Smooth muscle cell (in vitro differentiated cells): ENCODE data around the gene SUSD2. TPM values are rescaled to one million over a fixed set of nuclear protein-coding genes. Genes with fewer than 3 reads are reported as not detected.

Experiments used
- DNase-seq: peaks from one replicate; lab custom pipeline; 2025; ENCODE audit not compliant: unreplicated experiment; lab: John Stamatoyannopoulos, UW
- H2AFZ ChIP-seq: fragments of 200-600 bp; sonication (generic); 2 replicates; pipeline ENCODE4 v1.6.0; 2016; ENCODE audit warnings: antibody characterized with exemption, low read depth, mild to moderate bottlenecking
- H3F3A ChIP-seq: fragments of 200-600 bp; sonication (generic); 2 replicates; pipeline ENCODE4 v1.6.0; 2017; ENCODE audit warnings: antibody characterized with exemption, low read depth
- H3K27ac ChIP-seq: fragments of 200-600 bp; sonication (generic); 2 replicates; pipeline ENCODE4 v1.5.1; 2016; ENCODE audit warnings: low read depth, mild to moderate bottlenecking
- H3K27me3 ChIP-seq: fragments of 200-600 bp; sonication (generic); 2 replicates; pipeline ENCODE4 v1.6.1; 2016; ENCODE audit warnings: low read depth, mild to moderate bottlenecking
- H3K36me3 ChIP-seq: fragments of 200-600 bp; sonication (generic); 2 replicates; pipeline ENCODE4 v1.5.1; 2016; ENCODE audit warnings: low read depth
- H3K4me1 ChIP-seq: fragments of 200-600 bp; sonication (generic); 2 replicates; pipeline ENCODE4 v1.5.1; 2016; ENCODE audit warnings: low read depth
- H3K4me2 ChIP-seq: fragments of 200-600 bp; sonication (generic); 2 replicates; pipeline ENCODE4 v1.6.0; 2016; ENCODE audit warnings: mild to moderate bottlenecking
- H3K4me3 ChIP-seq: fragments of 200-600 bp; sonication (generic); 2 replicates; pipeline ENCODE4 v1.5.1; 2016; ENCODE audit warnings: mild to moderate bottlenecking
- H3K79me2 ChIP-seq: fragments of 200-600 bp; sonication (generic); 2 replicates; pipeline ENCODE4 v1.6.0; 2016; ENCODE audit warnings: low read depth, mild to moderate bottlenecking
- H3K9ac ChIP-seq: fragments of 200-600 bp; sonication (generic); 2 replicates; pipeline ENCODE4 v1.6.0; 2016; ENCODE audit warnings: low read depth
- H3K9me3 ChIP-seq: fragments of 200-600 bp; sonication (generic); replicated peaks from 2 replicates; pipeline ENCODE4 v1.5.1; 2016; ENCODE audit warnings: low read depth
- H4K20me1 ChIP-seq: fragments of 200-600 bp; sonication (generic); 2 replicates; pipeline ENCODE4 v1.6.0; 2016; ENCODE audit warnings: low read depth
- CTCF ChIP-seq: fragments of 200-600 bp; sonication (generic); IDR thresholded peaks from 2 replicates; pipeline ENCODE4 v1.5.1; 2017; ENCODE audit warnings: borderline replicate concordance, mild to moderate bottlenecking, antibody characterized with exemption; ENCODE audit not compliant: insufficient read depth, poor library complexity, severe bottlenecking
- WGBS: methylation state at CpG from one replicate; pipeline ENCODE4 v1.1.7; 2016; ENCODE audit warnings: low lambda C conversion rate; 5-methylcytosine and 5-hydroxymethylcytosine counted together
- polyA plus RNA-seq: library from polyadenylated mRNA; unstranded; fragments of >200 nt; fragmentation: Nextera tagmentation; extraction: Ambion mirVana; gene quantifications from 2 replicates; pipeline ENCODE4 v1.2.1, GENCODE V29; 2016
- total RNA-seq: library from RNA; depleted of rRNA; stranded (reverse); fragments of >200 nt; gene quantifications from 2 replicates; pipeline ENCODE4 v1.2.3, GENCODE V29; 2014

SUSD2 gene
- total and polyA plus RNA-seq, 2 experiments from 2014 or later: 1.1 to 1.2 TPM

- Histone ChIP-seq H3K27me3 (no peaks in the 10 kb centered on the region), H3K27ac (no peak overlapping the region), H3K79me2 (no peaks in the 10 kb centered on the region), H3F3A (no peaks in the 10 kb centered on the region), H4K20me1 (no peaks in the 10 kb centered on the region), H3K9me3 (no peaks in the 10 kb centered on the region), H3K4me2 (no peak overlapping the region), H2AFZ (no peak overlapping the region), H3K36me3 (no peaks in the 10 kb centered on the region), H3K4me3 (no peak overlapping the region), H3K9ac (no peak overlapping the region), H3K4me1 (no peaks in the 10 kb centered on the region)
- no peak for DNase-seq
- TF ChIP-seq CTCF: no peak
- 99% methylated on average over 14 of the region's 14 CpGs for WGBS
These were observed 43.8 kb downstream of the SUSD2 start for GRCh38 chr22:24225044-24225601.

DNA sequence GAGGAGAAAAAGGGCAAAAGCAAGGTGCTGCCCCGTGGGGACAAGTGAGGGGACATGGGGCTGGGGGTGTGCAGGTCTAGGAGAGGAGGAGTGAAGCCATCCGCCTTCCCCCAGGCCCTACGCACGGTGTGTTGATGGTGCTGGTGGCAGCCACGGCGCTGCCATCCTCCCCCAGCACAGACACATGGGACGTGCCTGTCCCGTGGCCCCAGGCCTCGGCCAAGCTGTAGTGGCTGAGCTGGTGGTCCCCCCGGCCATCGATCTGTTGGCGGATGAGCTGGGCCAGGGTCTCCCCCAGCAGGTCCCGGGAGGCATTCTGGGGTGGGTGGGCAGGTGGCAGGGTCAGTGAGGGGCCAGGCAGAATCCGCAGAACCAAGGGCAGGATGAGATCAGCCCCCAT is 44.7 kb downstream of the SUSD2 start:
- Histone ChIP-seq H3K27ac (no peak overlapping the region), H3K4me3 (no peak overlapping the region), H3K9ac (no peak overlapping the region), H2AFZ (no peak overlapping the region), H3K79me2 (no peaks in the 10 kb centered on the region), H3K36me3 (no peaks in the 10 kb centered on the region), H3K4me2 (no peak overlapping the region), H3K4me1 (no peaks in the 10 kb centered on the region), H3F3A (no peaks in the 10 kb centered on the region), H4K20me1 (no peaks in the 10 kb centered on the region), H3K27me3 (no peaks in the 10 kb centered on the region), H3K9me3 (no peaks in the 10 kb centered on the region)
- no peak for DNase-seq
- WGBS: 96% methylated on average over 12 of the region's 14 CpGs
- no peak for TF ChIP-seq CTCF

DNA sequence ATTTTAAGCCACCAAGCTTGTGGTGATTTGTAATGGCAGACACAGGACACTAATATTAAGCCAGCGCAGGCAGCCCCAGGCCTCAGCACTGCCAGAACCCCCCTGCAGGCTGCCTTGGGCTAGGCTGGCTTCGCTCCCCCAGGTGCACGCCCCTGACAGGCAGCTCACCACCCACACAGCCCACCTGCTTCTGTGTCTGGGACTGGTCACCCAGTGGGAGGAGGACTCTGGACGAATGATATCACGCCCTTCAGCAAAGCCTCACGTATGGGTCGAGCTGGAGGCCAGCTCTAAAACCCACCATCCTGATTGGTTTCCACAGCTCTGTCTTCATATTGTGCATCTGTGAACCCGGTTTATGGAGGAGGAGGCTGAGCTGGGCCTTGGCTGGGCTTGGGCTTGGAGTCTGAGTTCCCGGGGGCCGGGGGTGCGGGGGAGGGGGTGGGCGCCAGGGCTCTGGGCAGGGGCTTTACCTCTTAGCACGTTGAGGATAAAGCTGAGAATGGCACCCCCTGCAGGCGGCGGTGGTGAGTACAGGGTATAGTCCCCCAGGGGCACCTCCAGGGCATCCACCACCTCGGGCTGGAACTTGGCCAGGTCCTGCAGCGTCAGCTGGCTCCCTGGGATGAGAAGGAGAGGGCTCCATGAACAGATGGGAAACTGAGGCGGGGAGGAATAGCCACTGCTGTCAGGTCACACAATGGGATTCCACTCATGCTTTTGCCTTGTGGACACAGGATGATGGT is 49.8 kb downstream of the SUSD2 start:
- Histone ChIP-seq H3K27ac (no peak overlapping the region), H3K4me1 (no peaks in the 10 kb centered on the region), H3K9me3 (no peaks in the 10 kb centered on the region), H3F3A (no peaks in the 10 kb centered on the region), H3K9ac (no peak overlapping the region), H3K4me2 (no peak overlapping the region), H3K79me2 (no peaks in the 10 kb centered on the region), H4K20me1 (no peaks in the 10 kb centered on the region), H3K27me3 (no peaks in the 10 kb centered on the region), H3K4me3 (no peak overlapping the region), H3K36me3 (no peaks in the 10 kb centered on the region), H2AFZ (no peak overlapping the region)
- DNase-seq: no peak
- TF ChIP-seq CTCF: peak; percentile 36
- 74% methylated on average over 14 of the region's 18 CpGs for WGBS

DNA sequence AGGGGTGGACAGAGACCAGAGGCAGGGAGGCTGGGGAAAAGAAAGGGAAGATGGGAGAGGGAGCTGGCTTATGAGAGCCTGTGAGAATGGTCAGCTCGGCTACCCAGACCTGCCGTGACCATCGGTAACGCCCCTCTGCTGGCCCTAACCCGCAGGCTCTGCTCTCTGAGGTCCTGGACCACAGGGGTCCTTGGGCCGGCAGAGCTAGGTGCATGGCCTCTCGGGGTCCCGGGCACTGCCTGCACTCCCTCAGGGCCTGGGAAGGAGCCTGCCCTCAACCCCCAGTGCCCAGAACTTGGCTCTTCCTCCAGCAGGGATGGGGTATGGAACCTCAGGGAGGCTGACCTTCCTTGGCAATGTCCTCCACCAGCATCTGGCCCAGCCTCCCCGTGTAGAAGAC is 50.4 kb downstream of the SUSD2 start:
- Histone ChIP-seq H3K79me2 (no peaks in the 10 kb centered on the region), H2AFZ (no peak overlapping the region), H3K9me3 (no peaks in the 10 kb centered on the region), H3K27ac (no peak overlapping the region), H4K20me1 (no peaks in the 10 kb centered on the region), H3K4me3 (no peak overlapping the region), H3K4me1 (no peaks in the 10 kb centered on the region), H3F3A (no peaks in the 10 kb centered on the region), H3K4me2 (no peak overlapping the region), H3K9ac (no peak overlapping the region), H3K36me3 (no peaks in the 10 kb centered on the region), H3K27me3 (no peaks in the 10 kb centered on the region)
- 91% methylated on average over 8 of the region's 9 CpGs for WGBS
- no peak for TF ChIP-seq CTCF
- DNase-seq: no peak
